Fibroblast of lung (primary cell): ENCODE results near the gene DYDC1. TPM values are rescaled to one million over a fixed set of nuclear protein-coding genes. Genes with fewer than 3 reads are reported as not detected.

Source experiments
- DNase-seq, 2 donors: peaks; one replicate each; pipeline versions ENCODE4 v3.0.0 to v3.0.0-alpha.2; 2010; ENCODE audit warnings: low read depth in 2 of 2
- H2AFZ ChIP-seq: 2 replicates; pipeline ENCODE4 v1.5.1; 2012; ENCODE audit warnings: low read length, control low read depth, inconsistent platforms
- H3K27ac ChIP-seq: 2 replicates; pipeline ENCODE4 v1.5.1; 2011; ENCODE audit warnings: low read length, control low read depth; ENCODE audit not compliant: insufficient read depth
- H3K27me3 ChIP-seq: 2 replicates; pipeline ENCODE4 v1.5.1; 2011; ENCODE audit warnings: mild to moderate bottlenecking, low read length; ENCODE audit not compliant: control insufficient read depth, insufficient read depth
- H3K36me3 ChIP-seq: 2 replicates; pipeline ENCODE4 v1.5.1; 2011; ENCODE audit warnings: low read length; ENCODE audit not compliant: control insufficient read depth, insufficient read depth
- H3K4me1 ChIP-seq: 2 replicates; pipeline ENCODE4 v1.5.1; 2011; ENCODE audit warnings: low read length; ENCODE audit not compliant: control insufficient read depth, insufficient read depth; ENCODE audit errors: extremely low read depth
- H3K4me2 ChIP-seq: 2 replicates; pipeline ENCODE4 v1.5.1; 2011; ENCODE audit warnings: low read length, control low read depth; ENCODE audit not compliant: insufficient read depth; ENCODE audit errors: extremely low read depth
- H3K4me3 ChIP-seq, 4 experiments: fragments of 200-600 bp in 1 of 4; sonication (generic) in 1 of 4; replicated peaks in 1 of 4; 2 replicates each; pipeline ENCODE4 v1.5.1; 2011 to 2016; ENCODE audit warnings: low read length in 4 of 4, low read depth in 3 of 4, mild to moderate bottlenecking in 3 of 4, control low read depth in 2 of 4, inconsistent platforms in 1 of 4, mixed read lengths in 1 of 4; ENCODE audit not compliant: insufficient read depth in 1 of 4; ENCODE audit errors: control extremely low read depth in 1 of 4
- H3K79me2 ChIP-seq: 2 replicates; pipeline ENCODE4 v1.5.1; 2012; ENCODE audit warnings: mild to moderate bottlenecking, low read length, inconsistent platforms; ENCODE audit not compliant: control insufficient read depth, insufficient read depth
- H3K9ac ChIP-seq: 2 replicates; pipeline ENCODE4 v1.5.1; 2011; ENCODE audit warnings: mild to moderate bottlenecking, low read length, control low read depth; ENCODE audit not compliant: insufficient read depth
- H3K9me3 ChIP-seq: 2 replicates; pipeline ENCODE4 v1.5.1; 2012; ENCODE audit warnings: low read depth, low read length; ENCODE audit not compliant: control insufficient read depth, insufficient read depth
- H4K20me1 ChIP-seq: 2 replicates; pipeline ENCODE4 v1.5.1; 2011; ENCODE audit warnings: low read length; ENCODE audit not compliant: control insufficient read depth, insufficient read depth; ENCODE audit errors: extremely low read depth
- CTCF ChIP-seq, 2 donors: IDR thresholded peaks in 1 of 2; conservative IDR thresholded peaks in 1 of 2; 1 replicate in 1 of 2; 2 replicates in 1 of 2; pipeline ENCODE4 v1.5.1; 2011 to 2012; ENCODE audit warnings: low read length in 2 of 2, control low read depth in 1 of 2, inconsistent platforms in 1 of 2, low read depth in 1 of 2, mild to moderate bottlenecking in 1 of 2
- EZH2 ChIP-seq: IDR thresholded peaks from 2 replicates; pipeline ENCODE4 v1.5.1; 2012; ENCODE audit warnings: low read length, control low read depth, mild to moderate bottlenecking; ENCODE audit errors: missing control alignments
- polyA plus RNA-seq, 2 donors: library from polyadenylated mRNA; depleted of rRNA in 1 of 2; stranded (reverse) in 1 of 2; unstranded in 1 of 2; fragments of >200 nt; gene quantifications; 2 replicates each; pipeline ENCODE4 v1.2.1, GENCODE V29; 2011 to 2012; ENCODE audit warnings: missing spikeins in 1 of 2
- total RNA-seq: library from RNA; depleted of rRNA; stranded (reverse); fragments of >200 nt; gene quantifications from 2 replicates; pipeline ENCODE4 v1.2.1, GENCODE V29; 2014

DYDC1 gene
- total and polyA plus RNA-seq, 2 donors (not counting 1 experiment from before 2014, with no cell fraction given), result not detected

DNA sequence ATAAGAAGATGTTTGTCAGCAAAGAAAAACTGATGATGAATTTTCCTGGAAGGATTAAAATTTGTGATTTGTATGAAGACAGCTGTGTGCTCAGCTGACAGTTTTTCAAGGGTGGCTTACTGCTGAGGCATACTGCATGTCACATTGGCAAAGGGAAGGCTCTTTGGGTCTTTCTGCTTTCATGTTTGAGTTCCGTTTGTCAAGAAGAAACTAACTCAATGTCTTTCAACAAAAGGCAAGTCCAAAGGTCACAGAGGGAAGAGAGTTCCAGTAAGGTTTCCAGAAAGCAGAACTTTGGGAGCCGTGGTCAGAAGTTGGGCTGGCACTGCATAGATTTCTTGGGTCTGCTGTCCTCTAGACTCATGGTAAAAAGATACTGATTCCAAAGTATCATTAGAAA, 16.9 kb upstream of the DYDC1 start:
- DNase-seq, result no peak
- TF ChIP-seq CTCF (conservative IDR thresholded peaks at IDR 0.05 in 1 of 2, IDR thresholded peaks at IDR 0.05 in 1 of 2; ENCODE audit: low read depth in 1 of 2, low read length in 2 of 2), result no peak
- TF ChIP-seq EZH2, result no peak
- Histone ChIP-seq H3K9me3 (no peaks in the 10 kb centered on the region), H3K4me1 (no peaks in the 10 kb centered on the region), H4K20me1 (no peaks in the 10 kb centered on the region), H3K4me3 (no peak overlapping the region), H3K79me2 (no peaks in the 10 kb centered on the region), H3K36me3 (no peaks in the 10 kb centered on the region), H3K9ac (no peak overlapping the region), H3K27ac (no peak overlapping the region), H2AFZ (no peak overlapping the region), H3K27me3 (no peaks in the 10 kb centered on the region), H3K4me2 (no peak overlapping the region)

- no peak overlapping the region for H3K27ac ChIP-seq
- H3K4me3 ChIP-seq, result no peak overlapping the region
- no peak overlapping the region for H3K9ac ChIP-seq
- no peak overlapping the region for H3K4me2 ChIP-seq
- H3K9me3 ChIP-seq, result no peaks in the 10 kb centered on the region
- no peaks in the 10 kb centered on the region for H4K20me1 ChIP-seq
- H3K4me1 ChIP-seq, result no peaks in the 10 kb centered on the region
- no peak for DNase-seq
- H3K27me3 ChIP-seq, result no peaks in the 10 kb centered on the region
- no peak for TF ChIP-seq CTCF (conservative IDR thresholded peaks at IDR 0.05 in 1 of 2, IDR thresholded peaks at IDR 0.05 in 1 of 2; ENCODE audit: low read depth in 1 of 2, low read length in 2 of 2)
- TF ChIP-seq EZH2, result no peak
- no peaks in the 10 kb centered on the region for H3K79me2 ChIP-seq
- no peak overlapping the region for H2AFZ ChIP-seq
- no peaks in the 10 kb centered on the region for H3K36me3 ChIP-seq
Measured at GRCh38 chr10:80372675-80373074, 16.1 kb upstream of the DYDC1 start.

- H3K27ac ChIP-seq, result no peak overlapping the region
- no peak for TF ChIP-seq EZH2
- TF ChIP-seq CTCF (conservative IDR thresholded peaks at IDR 0.05 in 1 of 2, IDR thresholded peaks at IDR 0.05 in 1 of 2; ENCODE audit: low read depth in 1 of 2, low read length in 2 of 2), result no peak
- no peak overlapping the region for H3K4me3 ChIP-seq
Measured at GRCh38 chr10:80371467-80371866, 14.9 kb upstream of the DYDC1 start.

More at GRCh38 chr10:80371467-80371866, 14.9 kb upstream of the DYDC1 start:
- H3K4me1 ChIP-seq, result no peaks in the 10 kb centered on the region
- H3K9ac ChIP-seq, result no peak overlapping the region
- no peaks in the 10 kb centered on the region for H3K79me2 ChIP-seq
- H4K20me1 ChIP-seq, result no peaks in the 10 kb centered on the region
- H2AFZ ChIP-seq, result no peak overlapping the region
- no peaks in the 10 kb centered on the region for H3K27me3 ChIP-seq
- no peak for DNase-seq
- no peaks in the 10 kb centered on the region for H3K36me3 ChIP-seq
- no peaks in the 10 kb centered on the region for H3K9me3 ChIP-seq
- H3K4me2 ChIP-seq, result no peak overlapping the region
